Measurements from ENCODE around the gene SBNO2. TPM values are rescaled to one million over a fixed set of nuclear protein-coding genes. Genes with fewer than 3 reads are reported as not detected.

The SBNO2 gene
- total RNA-seq, 1 donor from 2014 or later, result 46.4 TPM

DNA sequence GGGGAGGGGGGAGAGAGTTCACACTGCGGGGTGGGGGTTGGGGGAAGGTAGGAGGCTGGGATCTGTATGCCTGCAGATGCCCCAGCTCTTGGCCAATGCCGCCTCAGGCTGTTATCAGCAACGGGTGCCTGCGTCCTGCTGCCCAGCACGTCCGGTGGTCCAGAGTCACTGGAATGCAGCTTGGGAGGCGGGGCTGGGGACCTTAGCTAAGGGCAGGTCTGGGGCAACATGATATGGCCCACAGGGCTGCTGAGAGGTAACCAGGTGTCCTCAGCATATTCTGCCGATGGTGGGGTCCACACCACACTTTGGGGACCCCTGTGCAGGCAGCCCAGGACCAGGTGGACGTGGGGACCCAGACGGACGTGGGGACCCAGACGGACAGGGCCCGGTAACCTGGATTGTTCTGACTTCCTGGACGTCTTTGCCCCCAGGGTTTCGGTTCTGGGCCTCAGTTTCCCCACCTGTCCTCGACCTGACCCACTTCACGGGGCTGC lies 107.8 kb downstream of the SBNO2 start:
- Mint-ChIP-seq H3K36me3 (ENCODE audit: low read depth, unreplicated experiment) (peaks cover 5% of the 10 kb centered on the region), H3K9me3 (ENCODE audit: unreplicated experiment) (no peaks in the 10 kb centered on the region), H3K27me3 (ENCODE audit: unreplicated experiment) (peaks cover 20% of the 10 kb centered on the region), H3K27ac (ENCODE audit: unreplicated experiment) (no peak overlapping the region), H3K4me1 (ENCODE audit: unreplicated experiment) (peaks cover 6% of the 10 kb centered on the region), H3K4me3 (ENCODE audit: unreplicated experiment) (no peak overlapping the region)
- TF ChIP-seq, protein P1, sequence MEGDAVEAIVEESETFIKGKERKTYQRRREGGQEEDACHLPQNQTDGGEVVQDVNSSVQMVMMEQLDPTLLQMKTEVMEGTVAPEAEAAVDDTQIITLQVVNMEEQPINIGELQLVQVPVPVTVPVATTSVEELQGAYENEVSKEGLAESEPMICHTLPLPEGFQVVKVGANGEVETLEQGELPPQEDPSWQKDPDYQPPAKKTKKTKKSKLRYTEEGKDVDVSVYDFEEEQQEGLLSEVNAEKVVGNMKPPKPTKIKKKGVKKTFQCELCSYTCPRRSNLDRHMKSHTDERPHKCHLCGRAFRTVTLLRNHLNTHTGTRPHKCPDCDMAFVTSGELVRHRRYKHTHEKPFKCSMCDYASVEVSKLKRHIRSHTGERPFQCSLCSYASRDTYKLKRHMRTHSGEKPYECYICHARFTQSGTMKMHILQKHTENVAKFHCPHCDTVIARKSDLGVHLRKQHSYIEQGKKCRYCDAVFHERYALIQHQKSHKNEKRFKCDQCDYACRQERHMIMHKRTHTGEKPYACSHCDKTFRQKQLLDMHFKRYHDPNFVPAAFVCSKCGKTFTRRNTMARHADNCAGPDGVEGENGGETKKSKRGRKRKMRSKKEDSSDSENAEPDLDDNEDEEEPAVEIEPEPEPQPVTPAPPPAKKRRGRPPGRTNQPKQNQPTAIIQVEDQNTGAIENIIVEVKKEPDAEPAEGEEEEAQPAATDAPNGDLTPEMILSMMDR (IDR thresholded peaks at IDR 0.05; ENCODE audit: unreplicated experiment), result no peak
- DNase-seq (ENCODE audit: low spot score), result no peak

GRCh38 chr19:1065606-1066109 lies 108.4 kb downstream of the SBNO2 start:
- Mint-ChIP-seq H3K9me3 (ENCODE audit: unreplicated experiment) (no peaks in the 10 kb centered on the region), H3K36me3 (ENCODE audit: low read depth, unreplicated experiment) (peaks cover 5% of the 10 kb centered on the region), H3K4me1 (ENCODE audit: unreplicated experiment) (peaks cover 6% of the 10 kb centered on the region), H3K27me3 (ENCODE audit: unreplicated experiment) (peaks cover 20% of the 10 kb centered on the region), H3K27ac (ENCODE audit: unreplicated experiment) (no peak overlapping the region), H3K4me3 (ENCODE audit: unreplicated experiment) (no peak overlapping the region)
- TF ChIP-seq, protein P1 (IDR thresholded peaks at IDR 0.05; ENCODE audit: unreplicated experiment), result no peak
- DNase-seq (ENCODE audit: low spot score), result no peak

GRCh38 chr19:1064661-1065605 lies 109.1 kb downstream of the SBNO2 start:
- DNase-seq (ENCODE audit: low spot score), result peak; percentile 76
- H3K4me1 Mint-ChIP-seq (ENCODE audit: unreplicated experiment), result peaks cover 6% of the 10 kb centered on the region
- peak overlapping the region; percentile 37 for H3K4me3 Mint-ChIP-seq (ENCODE audit: unreplicated experiment)
- no peaks in the 10 kb centered on the region for H3K9me3 Mint-ChIP-seq (ENCODE audit: unreplicated experiment)
- H3K27me3 Mint-ChIP-seq (ENCODE audit: unreplicated experiment), result peaks cover 22% of the 10 kb centered on the region
- peaks cover 5% of the 10 kb centered on the region for H3K36me3 Mint-ChIP-seq (ENCODE audit: low read depth, unreplicated experiment)
- H3K27ac Mint-ChIP-seq (ENCODE audit: unreplicated experiment), result no peak overlapping the region
- TF ChIP-seq, protein P1 (IDR thresholded peaks at IDR 0.05; ENCODE audit: unreplicated experiment), result peak; percentile 65

DNA sequence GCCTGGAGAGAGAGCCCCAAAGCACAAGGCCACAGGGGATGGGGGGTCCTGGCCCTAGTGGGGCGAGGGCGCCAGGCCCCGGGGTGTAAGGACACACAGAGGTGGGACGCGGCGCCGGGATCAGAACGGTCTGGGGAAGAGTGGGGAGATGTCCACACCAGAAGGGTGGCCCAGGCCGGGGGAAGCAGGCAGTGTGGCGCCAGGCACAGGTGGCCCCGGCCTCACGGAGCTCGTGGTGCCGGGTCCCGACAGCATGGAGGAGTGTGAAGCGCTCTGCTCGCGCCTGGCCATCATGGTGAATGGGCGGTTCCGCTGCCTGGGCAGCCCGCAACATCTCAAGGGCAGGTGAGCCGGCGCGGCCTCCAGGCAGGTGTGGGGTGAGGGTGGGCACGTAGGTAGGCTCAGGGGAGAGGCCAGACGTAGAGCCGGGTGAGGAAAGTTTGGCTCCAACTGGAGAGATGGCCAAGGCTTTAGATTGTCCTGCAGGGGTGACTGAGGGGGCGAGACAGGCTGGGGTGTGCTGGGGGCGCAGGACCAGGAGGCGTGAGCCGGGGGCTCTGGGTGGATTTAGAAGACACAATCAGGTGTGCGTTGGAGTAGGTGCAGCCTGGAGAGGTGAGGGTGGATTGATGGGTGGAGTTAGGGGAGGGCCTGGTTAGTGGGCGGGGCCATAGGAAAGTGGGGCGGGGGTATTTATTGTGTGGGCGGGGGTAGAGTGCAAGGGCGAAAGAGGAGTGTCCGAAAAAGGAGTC lies 110.0 kb downstream of the SBNO2 start:
- Mint-ChIP-seq H3K27me3 (ENCODE audit: unreplicated experiment) (peaks cover 22% of the 10 kb centered on the region), H3K9me3 (ENCODE audit: unreplicated experiment) (no peaks in the 10 kb centered on the region), H3K27ac (ENCODE audit: unreplicated experiment) (no peak overlapping the region), H3K4me3 (ENCODE audit: unreplicated experiment) (peak overlapping the region; percentile 37), H3K4me1 (ENCODE audit: unreplicated experiment) (peaks cover 6% of the 10 kb centered on the region), H3K36me3 (ENCODE audit: low read depth, unreplicated experiment) (peaks cover 5% of the 10 kb centered on the region)
- TF ChIP-seq, protein P1 (IDR thresholded peaks at IDR 0.05; ENCODE audit: unreplicated experiment), result no peak
- DNase-seq (ENCODE audit: low spot score), result no peak

Data from endothelial cell (in vitro differentiated cells).